Measurements from ENCODE around the gene TTR. TPM values are rescaled to one million over a fixed set of nuclear protein-coding genes. Genes with fewer than 3 reads are reported as not detected.

Gene TTR
- total and polyA plus RNA-seq, 9 donors: 0.24 to 15.8 (median 0.77) TPM; not detected in 2

DNA sequence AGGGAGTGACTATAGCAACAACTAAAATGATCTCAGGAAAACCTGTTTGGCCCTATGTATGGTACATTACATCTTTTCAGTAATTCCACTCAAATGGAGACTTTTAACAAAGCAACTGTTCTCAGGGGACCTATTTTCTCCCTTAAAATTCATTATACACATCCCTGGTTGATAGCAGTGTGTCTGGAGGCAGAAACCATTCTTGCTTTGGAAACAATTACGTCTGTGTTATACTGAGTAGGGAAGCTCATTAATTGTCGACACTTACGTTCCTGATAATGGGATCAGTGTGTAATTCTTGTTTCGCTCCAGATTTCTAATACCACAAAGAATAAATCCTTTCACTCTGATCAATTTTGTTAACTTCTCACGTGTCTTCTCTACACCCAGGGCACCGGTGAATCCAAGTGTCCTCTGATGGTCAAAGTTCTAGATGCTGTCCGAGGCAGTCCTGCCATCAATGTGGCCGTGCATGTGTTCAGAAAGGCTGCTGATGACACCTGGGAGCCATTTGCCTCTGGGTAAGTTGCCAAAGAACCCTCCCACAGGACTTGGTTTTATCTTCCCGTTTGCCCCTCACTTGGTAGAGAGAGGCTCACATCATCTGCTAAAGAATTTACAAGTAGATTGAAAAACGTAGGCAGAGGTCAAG lies 955 bp downstream of the TTR start:
- DNase-seq: no peak
- H3K4me1 ChIP-seq (ENCODE audit: control insufficient read depth, insufficient read depth, low read length): no peaks in the 10 kb centered on the region
- WGBS (ENCODE audit: insufficient coverage): 73% methylated on average over 3 of the region's 10 CpGs
- no peak overlapping the region for H3K27ac ChIP-seq (ENCODE audit: low read length)
- no peak overlapping the region for H3K4me3 ChIP-seq (ENCODE audit: low read length)
- H3K36me3 ChIP-seq (ENCODE audit: control insufficient read depth, insufficient read depth, low read length): no peaks in the 10 kb centered on the region
- H3K27me3 ChIP-seq (ENCODE audit: control insufficient read depth, insufficient read depth, low read length): no peaks in the 10 kb centered on the region
- H3K9me3 ChIP-seq (replicated peaks; ENCODE audit: control insufficient read depth, low read depth, low read length): no peaks in the 10 kb centered on the region

DNA sequence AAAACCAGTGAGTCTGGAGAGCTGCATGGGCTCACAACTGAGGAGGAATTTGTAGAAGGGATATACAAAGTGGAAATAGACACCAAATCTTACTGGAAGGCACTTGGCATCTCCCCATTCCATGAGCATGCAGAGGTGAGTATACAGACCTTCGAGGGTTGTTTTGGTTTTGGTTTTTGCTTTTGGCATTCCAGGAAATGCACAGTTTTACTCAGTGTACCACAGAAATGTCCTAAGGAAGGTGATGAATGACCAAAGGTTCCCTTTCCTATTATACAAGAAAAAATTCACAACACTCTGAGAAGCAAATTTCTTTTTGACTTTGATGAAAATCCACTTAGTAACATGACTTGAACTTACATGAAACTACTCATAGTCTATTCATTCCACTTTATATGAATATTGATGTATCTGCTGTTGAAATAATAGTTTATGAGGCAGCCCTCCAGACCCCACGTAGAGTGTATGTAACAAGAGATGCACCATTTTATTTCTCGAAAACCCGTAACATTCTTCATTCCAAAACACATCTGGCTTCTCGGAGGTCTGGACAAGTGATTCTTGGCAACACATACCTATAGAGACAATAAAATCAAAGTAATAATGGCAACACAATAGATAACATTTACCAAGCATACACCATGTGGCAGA lies 3.6 kb downstream of the TTR start:
- no peak overlapping the region for H3K4me3 ChIP-seq (ENCODE audit: low read length)
- no peak overlapping the region for H3K27ac ChIP-seq (ENCODE audit: low read length)
- no peaks in the 10 kb centered on the region for H3K9me3 ChIP-seq (replicated peaks; ENCODE audit: control insufficient read depth, low read depth, low read length)
- H3K27me3 ChIP-seq (ENCODE audit: control insufficient read depth, insufficient read depth, low read length): no peaks in the 10 kb centered on the region
- no peaks in the 10 kb centered on the region for H3K4me1 ChIP-seq (ENCODE audit: control insufficient read depth, insufficient read depth, low read length)
- H3K36me3 ChIP-seq (ENCODE audit: control insufficient read depth, insufficient read depth, low read length): no peaks in the 10 kb centered on the region
- DNase-seq: no peak
- WGBS (ENCODE audit: insufficient coverage): no CpG with 5 or more reads among the region's 5 CpGs

DNA sequence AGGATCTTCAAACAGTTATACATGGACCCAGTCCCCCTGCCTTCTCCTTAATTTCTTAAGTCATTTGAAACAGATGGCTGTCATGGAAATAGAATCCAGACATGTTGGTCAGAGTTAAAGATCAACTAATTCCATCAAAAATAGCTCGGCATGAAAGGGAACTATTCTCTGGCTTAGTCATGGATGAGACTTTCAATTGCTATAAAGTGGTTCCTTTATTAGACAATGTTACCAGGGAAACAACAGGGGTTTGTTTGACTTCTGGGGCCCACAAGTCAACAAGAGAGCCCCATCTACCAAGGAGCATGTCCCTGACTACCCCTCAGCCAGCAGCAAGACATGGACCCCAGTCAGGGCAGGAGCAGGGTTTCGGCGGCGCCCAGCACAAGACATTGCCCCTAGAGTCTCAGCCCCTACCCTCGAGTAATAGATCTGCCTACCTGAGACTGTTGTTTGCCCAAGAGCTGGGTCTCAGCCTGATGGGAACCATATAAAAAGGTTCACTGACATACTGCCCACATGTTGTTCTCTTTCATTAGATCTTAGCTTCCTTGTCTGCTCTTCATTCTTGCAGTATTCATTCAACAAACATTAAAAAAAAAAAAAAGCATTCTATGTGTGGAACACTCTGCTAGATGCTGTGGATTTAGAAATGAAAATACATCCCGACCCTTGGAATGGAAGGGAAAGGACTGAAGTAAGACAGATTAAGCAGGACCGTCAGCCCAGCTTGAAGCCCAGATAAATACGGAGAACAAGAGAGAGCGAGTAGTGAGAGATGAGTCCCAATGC lies 4.6 kb downstream of the TTR start:
- DNase-seq: no peak
- no peaks in the 10 kb centered on the region for H3K27me3 ChIP-seq (ENCODE audit: control insufficient read depth, insufficient read depth, low read length)
- no peaks in the 10 kb centered on the region for H3K4me1 ChIP-seq (ENCODE audit: control insufficient read depth, insufficient read depth, low read length)
- no peak overlapping the region for H3K4me3 ChIP-seq (ENCODE audit: low read length)
- WGBS (ENCODE audit: insufficient coverage): 86% methylated on average over 4 of the region's 9 CpGs
- H3K27ac ChIP-seq (ENCODE audit: low read length): no peak overlapping the region
- H3K9me3 ChIP-seq (replicated peaks; ENCODE audit: control insufficient read depth, low read depth, low read length): no peaks in the 10 kb centered on the region
- H3K36me3 ChIP-seq (ENCODE audit: control insufficient read depth, insufficient read depth, low read length): no peaks in the 10 kb centered on the region

DNA sequence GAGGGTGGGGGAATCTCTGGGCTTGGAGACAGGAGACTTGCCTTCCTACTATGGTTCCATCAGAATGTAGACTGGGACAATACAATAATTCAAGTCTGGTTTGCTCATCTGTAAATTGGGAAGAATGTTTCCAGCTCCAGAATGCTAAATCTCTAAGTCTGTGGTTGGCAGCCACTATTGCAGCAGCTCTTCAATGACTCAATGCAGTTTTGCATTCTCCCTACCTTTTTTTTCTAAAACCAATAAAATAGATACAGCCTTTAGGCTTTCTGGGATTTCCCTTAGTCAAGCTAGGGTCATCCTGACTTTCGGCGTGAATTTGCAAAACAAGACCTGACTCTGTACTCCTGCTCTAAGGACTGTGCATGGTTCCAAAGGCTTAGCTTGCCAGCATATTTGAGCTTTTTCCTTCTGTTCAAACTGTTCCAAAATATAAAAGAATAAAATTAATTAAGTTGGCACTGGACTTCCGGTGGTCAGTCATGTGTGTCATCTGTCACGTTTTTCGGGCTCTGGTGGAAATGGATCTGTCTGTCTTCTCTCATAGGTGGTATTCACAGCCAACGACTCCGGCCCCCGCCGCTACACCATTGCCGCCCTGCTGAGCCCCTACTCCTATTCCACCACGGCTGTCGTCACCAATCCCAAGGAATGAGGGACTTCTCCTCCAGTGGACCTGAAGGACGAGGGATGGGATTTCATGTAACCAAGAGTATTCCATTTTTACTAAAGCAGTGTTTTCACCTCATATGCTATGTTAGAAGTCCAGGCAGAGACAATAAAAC lies 6.5 kb downstream of the TTR start:
- Histone ChIP-seq H3K27me3 (ENCODE audit: control insufficient read depth, insufficient read depth, low read length) (no peaks in the 10 kb centered on the region), H3K4me3 (ENCODE audit: low read length) (no peak overlapping the region)
- WGBS (ENCODE audit: insufficient coverage): 86% methylated on average over 3 of the region's 13 CpGs

DNA sequence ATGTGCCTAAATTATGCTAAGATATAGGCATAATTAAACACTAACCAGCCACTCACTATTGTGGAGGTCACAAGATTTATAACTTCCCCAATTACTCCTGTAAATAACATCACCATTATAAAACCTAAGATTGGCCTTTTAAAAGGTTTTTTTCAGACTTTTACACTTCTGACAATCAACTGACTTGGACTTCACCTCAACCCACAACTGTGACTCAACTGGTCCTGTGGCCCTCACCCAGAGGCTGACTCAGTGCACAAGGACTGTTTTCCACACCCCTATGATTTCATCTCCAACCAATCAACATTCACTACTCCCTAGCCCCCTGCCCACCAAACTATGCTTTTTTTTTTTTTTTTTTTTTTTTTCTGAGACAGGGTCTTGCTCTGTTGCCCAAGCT lies 11.6 kb downstream of the TTR start:
- Histone ChIP-seq H3K27ac (ENCODE audit: low read length) (no peak overlapping the region), H3K9me3 (replicated peaks; ENCODE audit: control insufficient read depth, low read depth, low read length) (no peaks in the 10 kb centered on the region), H3K36me3 (ENCODE audit: control insufficient read depth, insufficient read depth, low read length) (no peaks in the 10 kb centered on the region), H3K4me1 (ENCODE audit: control insufficient read depth, insufficient read depth, low read length) (no peaks in the 10 kb centered on the region), H3K4me3 (ENCODE audit: low read length) (no peak overlapping the region), H3K27me3 (ENCODE audit: control insufficient read depth, insufficient read depth, low read length) (no peaks in the 10 kb centered on the region)
- no peak for DNase-seq

More for the DNA sequence above, 6.5 kb downstream of the TTR start:
- H3K4me1 ChIP-seq (ENCODE audit: control insufficient read depth, insufficient read depth, low read length): no peaks in the 10 kb centered on the region
- no peaks in the 10 kb centered on the region for H3K9me3 ChIP-seq (replicated peaks; ENCODE audit: control insufficient read depth, low read depth, low read length)
- no peak overlapping the region for H3K27ac ChIP-seq (ENCODE audit: low read length)
- no peaks in the 10 kb centered on the region for H3K36me3 ChIP-seq (ENCODE audit: control insufficient read depth, insufficient read depth, low read length)
- DNase-seq: no peak

DNA sequence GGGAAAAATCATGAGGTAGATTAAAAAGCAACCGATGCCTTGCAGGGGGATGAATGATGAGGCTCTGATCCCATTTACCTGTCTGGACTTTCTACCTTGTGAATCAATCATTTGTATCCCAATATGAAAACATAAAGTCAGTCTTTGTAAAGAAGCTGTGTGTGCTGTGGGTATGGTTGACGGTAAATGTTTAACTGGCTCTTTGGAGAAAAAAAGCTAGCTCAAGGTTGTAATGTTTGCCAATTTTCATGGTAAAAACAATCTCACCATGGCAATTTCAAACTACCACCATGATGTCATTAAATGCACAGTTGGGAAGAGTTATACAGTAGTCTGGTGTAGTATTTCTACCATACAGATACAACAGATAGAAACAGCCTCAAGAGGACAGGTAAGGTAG lies 14.6 kb downstream of the TTR start:
- H3K27ac ChIP-seq (ENCODE audit: low read length): no peak overlapping the region
- DNase-seq: no peak
- WGBS (ENCODE audit: insufficient coverage): no CpG with 5 or more reads among the region's 2 CpGs

DNA sequence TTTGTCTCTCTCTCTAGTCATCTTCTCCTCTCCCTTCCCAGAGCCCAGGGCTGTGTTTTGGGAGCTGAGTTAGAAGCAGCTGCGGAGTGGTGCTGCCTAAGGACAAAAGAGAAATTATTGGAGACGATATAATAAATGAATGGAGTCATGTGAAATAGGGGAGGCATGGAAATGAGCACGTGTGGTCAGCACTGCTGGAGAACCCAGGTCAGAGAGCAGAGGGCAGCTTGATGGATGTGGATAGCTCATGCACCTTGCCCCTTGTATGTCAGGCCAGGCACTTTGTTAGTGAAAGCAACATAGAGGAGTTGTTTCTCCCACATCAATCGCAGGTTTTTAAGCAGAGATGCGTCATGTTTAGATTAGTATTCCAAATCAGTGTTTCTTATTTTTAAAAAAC lies 15.7 kb downstream of the TTR start:
- no peak overlapping the region for H3K4me3 ChIP-seq (ENCODE audit: low read length)
- H3K36me3 ChIP-seq (ENCODE audit: control insufficient read depth, insufficient read depth, low read length): no peaks in the 10 kb centered on the region
- H3K4me1 ChIP-seq (ENCODE audit: control insufficient read depth, insufficient read depth, low read length): no peaks in the 10 kb centered on the region
- WGBS (ENCODE audit: insufficient coverage): 71% methylated on average over 3 of the region's 5 CpGs
- no peak overlapping the region for H3K27ac ChIP-seq (ENCODE audit: low read length)
- no peaks in the 10 kb centered on the region for H3K27me3 ChIP-seq (ENCODE audit: control insufficient read depth, insufficient read depth, low read length)
- no peaks in the 10 kb centered on the region for H3K9me3 ChIP-seq (replicated peaks; ENCODE audit: control insufficient read depth, low read depth, low read length)
- DNase-seq: no peak

More for the DNA sequence above, 14.6 kb downstream of the TTR start:
- H3K9me3 ChIP-seq (replicated peaks; ENCODE audit: control insufficient read depth, low read depth, low read length): no peaks in the 10 kb centered on the region
- no peaks in the 10 kb centered on the region for H3K27me3 ChIP-seq (ENCODE audit: control insufficient read depth, insufficient read depth, low read length)
- no peak overlapping the region for H3K4me3 ChIP-seq (ENCODE audit: low read length)
- H3K36me3 ChIP-seq (ENCODE audit: control insufficient read depth, insufficient read depth, low read length): no peaks in the 10 kb centered on the region
- no peaks in the 10 kb centered on the region for H3K4me1 ChIP-seq (ENCODE audit: control insufficient read depth, insufficient read depth, low read length)

DNA sequence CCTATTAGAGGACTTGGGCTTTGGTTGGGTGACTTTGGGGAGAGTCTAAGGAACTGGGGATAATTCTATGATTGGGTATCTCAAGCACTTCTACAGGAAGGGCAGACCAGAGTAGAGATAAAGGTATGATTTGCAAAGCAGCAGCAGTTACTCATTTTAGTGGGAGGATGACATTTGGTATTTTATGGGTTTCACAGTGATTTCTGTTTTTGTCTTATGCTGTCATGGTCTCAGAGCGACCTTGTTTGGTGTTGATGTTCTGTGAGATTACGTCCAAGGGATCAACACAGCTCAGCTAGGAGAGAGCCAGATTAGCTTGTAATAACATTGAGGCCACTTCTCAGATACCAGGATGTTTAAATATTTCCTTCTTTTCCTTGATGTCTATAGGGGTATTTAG lies 18.2 kb downstream of the TTR start:
- H3K4me3 ChIP-seq (ENCODE audit: low read length): no peak overlapping the region
- no peaks in the 10 kb centered on the region for H3K9me3 ChIP-seq (replicated peaks; ENCODE audit: control insufficient read depth, low read depth, low read length)
- no peaks in the 10 kb centered on the region for H3K27me3 ChIP-seq (ENCODE audit: control insufficient read depth, insufficient read depth, low read length)
- H3K27ac ChIP-seq (ENCODE audit: low read length): no peak overlapping the region
- H3K4me1 ChIP-seq (ENCODE audit: control insufficient read depth, insufficient read depth, low read length): no peaks in the 10 kb centered on the region
- no peaks in the 10 kb centered on the region for H3K36me3 ChIP-seq (ENCODE audit: control insufficient read depth, insufficient read depth, low read length)
- DNase-seq: no peak
- no CpG with 5 or more reads among the region's 2 CpGs for WGBS (ENCODE audit: insufficient coverage)

DNA sequence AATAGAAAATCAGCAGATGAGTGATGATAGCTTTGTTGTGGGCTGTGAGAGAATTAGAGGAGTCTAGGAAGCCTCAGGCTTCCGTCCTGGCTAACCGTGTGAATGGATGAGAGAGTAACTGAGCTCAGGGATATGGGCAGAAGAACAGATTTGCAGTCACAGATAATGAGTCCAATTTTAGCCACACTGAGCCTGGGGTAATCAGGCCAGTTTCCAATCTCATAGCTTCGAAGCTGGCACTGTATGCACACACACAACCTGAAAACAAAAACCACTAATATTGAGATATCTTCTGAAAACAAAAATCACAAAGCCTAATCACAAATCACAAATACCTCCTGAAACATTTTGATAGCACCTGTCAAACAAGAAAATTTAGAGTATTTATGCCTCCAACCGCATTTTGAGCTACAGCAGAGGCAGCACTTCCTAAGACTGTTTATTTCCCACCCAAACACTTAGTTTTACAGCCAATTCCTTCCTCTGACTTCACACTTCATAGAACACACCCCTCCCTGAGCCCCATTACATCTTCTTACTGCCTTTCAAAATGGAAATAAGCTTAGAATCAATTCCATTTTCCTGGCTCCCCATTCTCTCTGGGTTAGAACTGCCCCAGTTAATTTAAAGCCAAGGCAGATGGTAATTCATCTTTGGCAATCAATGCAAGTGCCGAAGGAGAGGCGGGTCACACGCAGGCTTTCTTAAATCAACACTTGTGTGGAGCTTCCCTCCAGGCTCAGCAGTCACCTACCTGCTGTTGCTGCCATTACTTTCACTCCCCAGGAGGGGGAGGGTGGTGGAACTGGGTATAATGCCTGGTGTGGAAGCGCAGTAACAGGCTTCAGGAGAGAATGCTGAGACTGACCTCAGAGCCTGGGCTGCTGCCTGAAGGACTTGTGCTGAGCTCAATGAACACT lies 18.9 kb downstream of the TTR start:
- peak; percentile 17 for DNase-seq
- WGBS (ENCODE audit: insufficient coverage): 28% methylated on average over 6 of the region's 8 CpGs

More for the DNA sequence above, 18.9 kb downstream of the TTR start:
- Histone ChIP-seq H3K36me3 (ENCODE audit: control insufficient read depth, insufficient read depth, low read length) (no peaks in the 10 kb centered on the region), H3K9me3 (replicated peaks; ENCODE audit: control insufficient read depth, low read depth, low read length) (no peaks in the 10 kb centered on the region), H3K4me3 (ENCODE audit: low read length) (no peak overlapping the region), H3K27me3 (ENCODE audit: control insufficient read depth, insufficient read depth, low read length) (no peaks in the 10 kb centered on the region), H3K27ac (ENCODE audit: low read length) (no peak overlapping the region), H3K4me1 (ENCODE audit: control insufficient read depth, insufficient read depth, low read length) (no peaks in the 10 kb centered on the region)

Measured in muscle of leg (tissue), 11 donors.